Activated naive CD4-positive, alpha-beta T cell (primary cell): Measurements from ENCODE around the gene DNAI1.
A peak's percentile ranks its signal among the peaks of the same experiment; 100 is the strongest.
"Not testable (repeated sequence)": the region's sequence is repeated elsewhere in the genome, so short reads cannot be mapped to it uniquely, and the experiment has no call there.

Experiments used
- DNase-seq, 4 experiments: peaks; one replicate each; lab custom pipeline; 2025; lab: John Stamatoyannopoulos, UW

Gene DNAI1

DNA sequence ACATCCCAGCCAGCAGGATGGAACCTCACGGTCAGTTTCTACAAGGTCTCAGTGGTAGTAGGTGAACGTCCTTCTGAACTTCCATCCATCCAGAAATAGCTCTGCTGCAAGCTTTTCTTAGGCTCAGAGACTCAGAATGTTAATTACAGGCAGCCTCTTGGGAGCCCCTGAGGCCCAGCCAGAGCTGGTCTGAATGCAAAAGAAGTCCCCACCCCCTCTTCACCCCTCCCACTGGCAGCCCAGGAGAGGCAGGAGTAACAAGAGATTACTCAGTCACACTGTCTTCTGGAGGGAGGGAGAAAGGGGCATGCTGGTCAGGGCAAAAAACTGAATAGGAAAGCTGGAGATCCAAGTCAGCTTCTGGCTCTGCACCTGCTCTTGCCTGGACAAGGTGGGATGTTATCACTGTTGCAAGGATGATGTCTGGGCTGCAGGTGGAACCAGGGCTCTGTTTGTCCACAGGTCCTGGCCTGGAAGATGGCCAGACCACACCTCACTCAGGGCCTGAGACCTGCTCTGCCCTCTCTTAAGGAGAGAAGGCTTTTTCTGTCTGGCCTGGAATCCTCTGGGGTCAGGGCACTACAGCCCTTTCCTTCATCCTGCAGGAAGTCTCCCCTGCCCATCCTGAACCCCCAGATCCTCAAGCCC is 55.1 kb downstream of the DNAI1 start:
- no peak for DNase-seq

DNA sequence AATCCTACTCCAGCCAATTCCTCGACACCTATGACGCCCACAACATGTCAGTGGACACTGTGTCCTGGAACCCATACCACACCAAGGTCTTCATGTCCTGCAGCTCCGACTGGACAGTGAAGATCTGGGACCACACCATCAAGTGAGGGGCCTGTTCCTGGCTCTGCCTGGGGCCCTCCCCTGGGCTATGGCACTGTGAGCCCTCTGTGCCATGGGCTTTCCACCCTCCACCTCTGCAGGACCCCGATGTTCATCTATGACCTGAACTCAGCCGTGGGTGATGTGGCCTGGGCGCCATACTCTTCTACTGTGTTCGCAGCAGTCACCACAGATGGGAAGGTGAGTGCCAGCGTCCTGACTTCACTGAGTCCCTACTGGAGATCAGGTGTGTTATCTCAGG is 55.8 kb downstream of the DNAI1 start:
- no peak for DNase-seq

DNA sequence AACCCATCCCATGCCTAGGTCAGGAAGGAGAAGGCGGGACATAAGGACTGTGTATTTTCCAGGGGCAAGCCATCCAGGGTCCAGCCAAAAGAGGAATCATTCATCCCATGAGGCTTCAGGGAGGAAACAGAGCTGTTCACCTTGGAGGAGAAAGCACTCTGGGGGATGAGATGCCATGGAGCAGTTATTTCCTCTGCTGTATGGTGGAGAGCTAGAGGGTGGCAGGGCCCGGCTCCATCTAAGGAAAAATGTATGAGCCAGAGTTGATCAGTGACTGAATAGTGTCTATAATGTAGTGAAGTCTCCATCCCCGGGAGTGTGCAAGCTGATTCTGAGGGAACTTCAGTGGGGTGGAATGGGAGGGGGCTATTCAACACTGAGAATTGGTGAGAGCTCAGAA is 56.2 kb downstream of the DNAI1 start:
- DNase-seq, result no peak

DNA sequence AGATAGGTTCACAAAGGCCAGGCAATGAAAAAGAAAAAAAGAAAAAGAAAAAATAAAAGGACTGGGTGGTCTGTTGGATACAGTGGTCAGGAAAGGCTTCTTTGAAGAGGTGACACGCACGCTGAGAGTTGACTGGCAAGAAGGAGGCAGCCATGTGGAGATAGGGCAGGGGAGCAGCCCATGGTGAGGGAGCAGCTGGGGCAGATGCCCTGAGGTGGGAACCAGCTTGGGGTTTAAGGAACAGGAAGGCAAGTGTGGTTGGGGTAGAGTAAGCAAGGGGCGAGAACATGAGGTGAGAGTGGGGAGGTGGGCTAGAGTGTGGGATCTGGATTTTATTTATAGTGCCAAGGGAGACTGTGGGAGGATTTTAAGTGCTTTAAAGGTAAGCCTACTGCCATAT is 57.4 kb downstream of the DNAI1 start:
- DNase-seq, result no peak

DNA sequence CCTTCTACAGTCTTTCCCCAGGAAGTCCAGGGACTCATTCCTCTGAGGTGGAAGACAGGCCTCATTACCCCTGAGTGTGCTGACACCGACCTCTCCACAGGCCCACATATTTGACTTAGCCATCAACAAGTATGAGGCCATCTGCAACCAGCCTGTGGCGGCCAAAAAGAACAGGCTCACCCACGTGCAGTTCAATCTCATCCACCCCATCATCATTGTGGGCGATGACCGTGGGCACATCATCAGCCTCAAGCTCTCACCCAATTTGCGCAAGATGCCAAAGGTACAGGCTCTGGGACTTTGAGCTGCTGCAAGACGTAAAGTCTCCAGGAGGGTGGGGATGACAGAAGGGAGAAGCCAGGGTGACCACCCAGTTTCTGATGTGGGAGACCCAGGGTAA is 58.6 kb downstream of the DNAI1 start:
- DNase-seq, result no peak

DNA sequence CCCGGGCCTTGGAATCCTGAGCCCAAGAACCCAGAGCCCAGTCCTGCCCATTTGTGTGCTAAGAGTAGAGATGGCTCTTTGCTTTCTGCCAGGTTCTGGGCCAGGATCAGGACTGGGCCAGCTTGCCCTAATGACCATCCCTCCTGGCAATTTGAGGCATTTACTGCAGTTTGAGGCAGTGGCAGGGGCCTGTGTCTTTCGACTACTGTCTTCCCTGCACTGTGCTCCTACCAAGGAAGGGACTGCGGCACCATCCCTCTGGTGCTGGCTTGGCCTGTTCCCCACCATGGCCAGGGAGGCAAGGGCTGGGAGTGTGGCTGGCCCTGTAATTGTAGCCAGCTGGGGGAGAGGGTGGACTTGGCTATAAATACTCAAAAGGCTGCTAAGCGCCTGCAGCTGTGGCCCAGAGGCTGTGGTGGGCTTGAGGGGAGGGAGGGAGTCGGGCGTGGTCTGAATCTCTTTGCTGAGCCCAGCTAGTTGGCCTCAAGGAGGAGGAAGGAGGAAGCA is 59.6 kb downstream of the DNAI1 start:
- DNase-seq, result no peak

DNA sequence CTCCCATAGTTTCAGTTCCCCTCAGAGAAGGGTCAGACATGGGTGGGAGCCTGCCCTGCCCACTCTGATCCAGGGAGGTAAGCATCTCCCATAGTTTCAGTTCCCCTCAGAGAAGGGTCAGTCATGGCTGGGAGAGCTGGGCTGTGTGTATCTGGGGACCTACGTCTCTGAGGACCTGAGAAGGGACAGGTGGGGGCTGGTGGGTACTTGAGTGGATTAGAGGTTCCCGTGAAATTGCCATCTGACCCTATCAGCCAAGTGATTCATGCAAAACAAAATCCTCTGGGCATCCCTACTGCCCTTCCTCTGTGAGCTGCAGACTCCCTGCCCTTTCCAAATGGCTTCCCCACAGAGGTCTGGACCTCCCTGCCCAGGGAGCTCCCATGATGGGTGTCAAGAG is 60.3 kb downstream of the DNAI1 start:
- DNase-seq, result no peak

DNA sequence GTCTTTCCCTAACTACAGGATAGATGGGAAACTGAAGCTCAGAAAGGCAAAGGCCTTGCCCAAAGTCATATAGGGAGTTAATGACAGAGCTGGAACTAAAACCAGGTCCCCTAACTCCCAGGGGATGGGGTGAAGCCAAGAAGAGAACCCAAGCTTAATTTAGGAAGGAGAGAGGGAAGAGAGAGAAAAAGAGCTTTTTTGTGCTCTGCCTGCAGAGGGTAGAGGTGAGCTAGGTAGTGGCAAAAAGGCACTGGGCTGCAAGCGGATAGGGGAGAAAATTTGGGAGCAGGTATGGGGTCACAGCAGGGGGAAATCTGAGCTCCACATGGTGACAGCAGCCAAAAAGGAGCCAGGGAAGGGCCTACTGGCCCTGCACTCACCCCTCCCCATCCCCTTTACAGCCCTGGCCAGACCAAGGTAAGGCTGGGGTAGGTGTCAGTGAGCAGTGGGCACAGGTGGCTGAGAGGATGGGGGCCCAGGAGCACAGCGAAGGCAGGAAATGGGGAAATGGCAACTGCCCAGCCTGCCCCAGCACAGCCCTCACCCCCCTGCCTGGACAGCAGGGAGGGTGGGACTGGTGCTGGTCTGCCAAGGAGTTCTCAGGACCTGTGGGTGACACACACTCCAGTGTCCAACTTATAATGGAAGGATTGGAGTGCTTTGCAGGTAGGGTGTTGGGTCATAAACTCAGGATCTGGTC is 60.9 kb downstream of the DNAI1 start:
- no peak for DNase-seq

DNA sequence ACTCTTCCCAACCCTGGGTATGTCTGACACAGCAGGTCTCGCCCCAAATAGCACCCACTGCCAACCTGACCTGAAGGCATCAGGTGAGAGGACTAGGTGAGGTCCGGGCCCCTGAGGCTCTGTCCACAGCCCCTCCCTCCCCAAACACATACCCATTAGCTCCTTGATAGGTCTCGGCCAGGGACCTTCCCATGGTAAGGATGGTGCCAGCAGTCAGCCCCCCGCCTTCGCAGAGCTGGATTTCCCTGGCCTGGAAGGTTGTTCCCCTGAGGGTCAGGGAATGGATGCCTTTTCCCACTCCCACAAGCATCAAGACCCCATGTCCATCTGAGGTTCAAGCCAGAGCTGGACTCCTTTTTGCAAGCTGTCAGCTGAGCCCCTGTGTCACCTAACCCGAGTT is 61.5 kb downstream of the DNAI1 start:
- no peak for DNase-seq

DNA sequence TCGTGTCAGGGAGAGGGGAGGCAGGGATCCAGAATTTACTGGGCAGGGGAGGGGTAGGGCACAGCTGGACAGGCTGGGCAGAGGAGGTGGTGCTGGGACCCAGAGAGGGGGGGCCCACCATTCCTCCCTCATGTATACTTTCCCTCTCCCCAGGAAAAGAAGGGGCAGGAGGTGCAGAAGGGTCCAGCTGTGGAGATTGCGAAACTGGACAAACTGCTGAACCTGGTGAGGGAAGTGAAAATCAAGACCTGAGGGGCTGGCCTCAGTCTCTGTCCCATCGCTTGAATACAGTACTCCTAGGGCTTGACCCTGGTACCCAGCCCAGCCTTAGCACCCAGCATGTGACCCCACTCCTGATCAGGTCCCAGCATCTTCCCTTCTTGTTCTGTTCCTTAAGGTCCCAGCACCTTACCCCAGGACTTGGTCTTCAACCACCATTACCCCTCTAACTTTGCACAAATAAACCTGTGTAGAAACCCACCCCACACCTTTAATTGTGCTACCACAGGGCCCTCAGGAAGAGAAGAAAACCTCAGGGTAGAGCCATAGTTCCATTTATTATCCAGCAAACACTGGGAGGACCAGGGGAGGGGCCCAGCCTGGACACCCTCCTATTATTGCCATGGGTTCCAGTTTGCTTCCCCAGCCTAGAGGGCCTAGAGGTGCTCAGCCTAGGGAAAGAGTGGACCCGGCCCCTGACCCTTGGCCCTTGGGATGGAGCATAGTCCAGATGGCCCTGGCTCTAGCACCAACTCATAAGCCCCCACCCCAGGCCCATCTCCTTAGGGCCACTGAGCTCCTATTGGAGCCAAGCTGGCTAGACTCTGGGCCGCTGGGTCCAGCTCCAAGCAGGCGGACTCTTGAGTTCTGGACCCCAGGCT is 62.1 kb downstream of the DNAI1 start:
- DNase-seq, result no peak

DNA sequence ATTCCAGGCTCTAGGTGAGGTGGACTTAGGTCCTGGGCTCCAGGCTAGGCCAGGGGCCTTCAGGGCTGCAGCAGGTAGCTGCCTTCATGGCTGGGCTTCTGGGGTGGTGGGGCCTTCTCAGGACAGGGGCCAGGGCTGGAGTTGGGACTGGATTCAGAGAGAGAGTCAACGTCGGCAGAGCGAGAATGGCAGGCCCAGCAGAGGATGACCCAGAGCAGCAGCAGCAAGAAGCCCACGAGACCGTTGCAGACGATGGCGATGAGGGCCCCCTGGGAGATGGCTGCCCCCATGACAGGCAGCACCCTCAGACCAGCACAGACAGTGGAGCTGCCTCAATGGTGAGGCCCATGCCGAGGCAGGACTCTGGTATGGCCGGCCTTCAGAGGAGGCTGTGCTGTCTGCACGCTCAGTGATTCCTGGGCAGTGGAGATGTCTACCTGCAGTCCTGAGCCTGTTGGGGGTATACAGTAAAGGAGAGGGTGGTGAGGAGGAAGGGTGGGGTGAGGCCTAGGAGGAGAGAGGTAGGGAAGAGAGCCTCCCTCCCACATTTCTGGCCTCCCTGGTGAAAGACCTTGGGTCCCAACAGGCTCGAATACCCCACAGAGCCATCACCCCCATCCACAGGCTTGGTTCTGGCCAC is 62.9 kb downstream of the DNAI1 start:
- DNase-seq, result no peak

DNA sequence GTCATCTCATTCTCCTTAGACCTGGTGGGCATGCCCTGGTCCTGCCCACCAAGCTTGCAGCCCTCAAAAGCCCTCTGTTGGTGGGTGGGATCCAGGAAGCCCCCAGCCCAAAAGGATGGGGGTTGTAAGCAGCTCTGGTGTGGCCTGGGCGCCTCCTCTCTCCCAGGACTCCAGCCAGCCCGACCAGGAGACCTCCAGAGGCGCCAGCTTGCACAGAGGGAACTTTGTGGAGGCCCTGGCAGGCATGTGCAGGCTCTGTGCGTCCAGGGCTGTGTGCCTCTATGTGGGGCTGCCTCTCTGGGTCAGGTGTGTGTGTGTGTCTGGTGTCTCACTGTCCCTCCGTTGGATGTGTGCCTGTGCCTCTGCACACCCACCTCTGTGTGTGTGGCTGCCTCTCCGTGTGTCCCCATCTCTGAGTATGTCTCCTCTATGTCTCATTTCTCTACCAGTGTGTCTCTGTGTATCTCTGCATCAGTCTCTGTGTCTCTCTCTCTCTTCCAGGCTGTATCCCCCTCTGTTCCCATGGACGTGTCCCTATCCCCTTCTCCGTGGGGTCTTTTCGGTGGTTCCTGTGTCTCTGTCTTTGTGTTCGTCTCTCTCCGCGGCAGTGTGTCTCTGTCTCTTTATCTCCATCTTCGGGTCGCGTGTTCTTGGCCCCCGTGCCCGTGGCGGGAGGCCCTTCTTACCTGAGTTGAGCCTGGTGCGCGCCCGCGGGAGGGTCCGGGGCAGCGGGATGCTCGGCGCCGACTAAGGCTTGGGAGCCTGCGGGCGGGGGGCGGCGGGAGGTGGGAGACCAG is 63.7 kb downstream of the DNAI1 start:
- no peak for DNase-seq

DNA sequence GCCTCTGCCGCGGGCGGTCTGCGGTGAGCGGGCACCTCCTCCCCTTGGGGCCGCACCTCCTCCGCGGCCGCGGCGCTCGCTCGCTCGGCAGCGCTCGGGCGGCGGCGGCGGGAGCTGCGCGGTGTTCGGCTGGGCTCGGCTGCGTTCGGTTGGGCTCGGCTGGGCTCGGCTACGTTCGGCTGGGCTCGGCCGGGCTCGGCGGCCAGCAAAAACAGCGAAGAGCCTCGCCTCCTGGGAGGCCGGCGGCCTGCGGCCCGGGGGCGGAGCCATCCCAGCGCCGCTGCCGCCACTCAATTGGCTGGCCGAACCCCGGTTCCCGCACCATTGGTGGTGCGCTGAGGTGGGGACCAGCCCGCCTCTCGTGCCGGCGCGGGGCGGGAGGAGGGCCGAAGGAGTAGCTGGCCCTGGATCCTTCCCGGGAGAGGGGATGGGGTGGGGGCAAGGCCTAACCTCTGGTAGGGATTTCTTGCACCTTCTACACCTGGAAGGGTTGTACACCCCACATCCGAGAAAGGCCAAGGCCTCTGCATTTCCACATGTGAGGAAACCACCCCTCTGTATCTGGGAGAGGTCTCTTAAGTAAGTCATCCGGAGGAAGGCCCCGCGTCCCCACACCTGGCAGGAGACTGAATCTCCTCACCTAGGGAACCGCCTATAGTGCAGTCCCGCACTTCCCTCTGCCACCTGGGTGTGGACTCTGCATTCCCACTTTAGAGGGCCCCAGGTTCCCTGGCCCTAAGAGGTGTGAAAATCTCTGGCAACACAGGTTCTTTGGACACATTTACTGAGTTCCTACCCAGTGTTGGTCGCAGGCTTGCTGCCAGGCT is 64.6 kb downstream of the DNAI1 start, which contains the start of gene ENHO:
Gene ENHO, minus strand, starts transcription at position 20 of the 827 bp plus-strand sequence. CDS start 1,295 bp downstream, outside the sequence.
- peak; percentile 76 to 86 (median 80) for DNase-seq

DNA sequence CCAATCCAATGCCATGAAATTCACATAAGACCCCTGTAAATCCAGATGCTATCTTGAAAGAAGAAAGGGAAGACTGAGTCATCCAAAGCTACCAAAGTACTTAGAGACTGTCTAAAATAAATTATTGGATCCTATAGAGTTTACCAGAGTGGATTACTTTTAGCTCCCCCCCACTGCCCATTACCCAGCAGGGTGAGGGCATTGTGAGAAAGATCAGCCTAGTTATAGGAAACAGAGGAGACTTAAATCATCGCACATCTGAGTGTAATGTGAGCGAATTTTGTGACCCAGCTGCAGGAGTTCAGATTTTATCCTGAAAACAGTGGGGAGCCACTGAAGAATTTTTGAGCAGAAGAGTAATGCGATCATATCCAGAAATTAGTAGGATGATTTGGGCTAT is 65.7 kb downstream of the DNAI1 start:
- DNase-seq, result no peak

DNA sequence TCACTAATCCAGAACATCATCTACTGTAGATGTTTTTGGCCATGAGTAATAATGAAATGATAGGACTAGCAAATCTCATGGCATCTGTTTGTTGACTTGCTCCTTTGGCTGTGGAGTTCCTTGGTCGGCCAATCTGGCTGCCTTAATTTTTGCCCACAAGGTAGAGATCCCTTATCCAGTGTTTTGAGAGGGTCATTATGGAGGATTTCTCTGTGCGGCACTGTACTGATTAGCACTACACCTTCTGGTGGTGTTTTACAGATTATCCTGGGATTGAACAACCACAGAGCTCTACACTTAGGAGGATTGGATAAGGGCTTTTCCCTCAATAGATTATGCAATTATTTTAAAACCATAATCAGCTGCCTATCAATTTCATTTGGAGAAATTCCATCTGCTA is 67.4 kb downstream of the DNAI1 start:
- DNase-seq, result no peak

DNA sequence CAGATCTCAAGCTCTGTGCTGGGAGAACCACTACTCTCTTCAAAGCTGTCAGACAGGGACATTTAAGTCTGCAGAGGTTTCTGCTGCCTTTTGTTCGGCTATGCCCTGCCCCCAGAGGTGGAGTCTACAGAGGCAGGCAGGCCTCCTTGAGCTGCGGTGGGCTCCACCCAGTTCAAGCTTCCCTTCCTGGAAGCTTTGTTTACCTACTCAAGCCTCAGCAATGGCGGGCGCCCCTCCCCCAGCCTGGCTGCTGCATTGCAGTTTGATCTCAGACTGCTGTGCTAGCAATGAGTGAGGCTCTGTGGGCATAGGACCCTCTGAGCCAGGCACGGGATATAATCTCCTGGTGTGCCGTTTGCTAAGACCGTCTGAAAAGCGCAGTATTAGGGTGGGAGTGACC is 73.4 kb downstream of the DNAI1 start:
- DNase-seq, result not testable (repeated sequence)

DNA sequence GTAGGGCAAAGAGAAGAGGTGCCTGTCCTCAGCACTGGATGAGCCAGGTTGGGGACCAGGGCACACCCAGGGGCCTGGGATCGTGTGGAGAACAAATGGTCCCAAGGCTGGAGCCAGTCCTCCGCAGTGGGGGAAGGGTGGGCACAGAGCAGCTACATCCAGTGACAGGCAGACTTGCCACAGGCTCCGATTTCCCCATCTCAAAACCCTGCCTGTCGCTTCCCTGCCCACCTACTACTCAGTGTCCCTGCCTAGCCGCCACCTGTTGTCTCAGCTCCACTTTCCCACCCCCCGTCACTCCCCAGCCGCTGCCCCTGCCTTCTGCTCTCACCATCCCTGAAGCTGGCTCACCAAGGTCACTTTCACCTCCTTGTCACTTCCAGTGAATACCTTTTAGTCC is 78.1 kb downstream of the DNAI1 start:
- no peak for DNase-seq

DNA sequence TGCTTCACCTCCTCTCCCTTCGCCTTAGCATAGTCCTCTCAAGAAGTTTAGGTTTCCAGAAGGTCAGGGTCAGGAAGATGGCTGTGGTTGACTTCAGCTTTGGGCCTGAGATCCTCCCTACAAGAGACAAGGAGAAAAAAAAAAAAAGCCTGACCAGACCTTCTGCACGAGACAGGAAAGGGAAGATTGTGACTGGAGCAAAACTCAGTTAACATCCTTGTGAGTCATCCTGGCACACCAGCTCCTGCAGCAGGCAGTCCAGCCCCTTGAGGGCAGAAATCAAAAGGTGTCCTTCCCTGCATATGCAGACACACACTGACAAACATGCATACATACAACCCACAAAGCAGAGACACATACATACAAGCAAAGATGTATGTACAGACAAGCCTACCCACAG is 82.2 kb downstream of the DNAI1 start:
- no peak for DNase-seq

DNA sequence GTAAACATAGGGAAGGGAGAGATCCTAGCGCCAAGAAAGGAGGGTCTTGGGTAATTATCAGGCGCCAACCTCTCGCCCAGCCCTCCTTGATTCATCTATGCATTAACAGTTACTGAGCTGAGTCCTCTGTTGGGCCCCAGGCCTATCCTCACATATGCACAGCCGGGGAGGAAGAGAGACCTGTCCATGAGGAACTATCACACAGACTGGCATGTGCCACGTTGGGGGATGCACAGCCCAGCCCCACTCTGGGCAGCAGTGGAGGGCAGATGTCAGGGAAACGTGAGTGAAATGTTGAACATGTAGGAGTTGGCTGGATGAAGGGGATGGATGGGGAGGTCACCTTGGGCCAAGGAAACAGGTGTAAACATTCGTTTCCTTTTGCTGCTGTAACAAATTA is 82.9 kb downstream of the DNAI1 start:
- no peak for DNase-seq

DNA sequence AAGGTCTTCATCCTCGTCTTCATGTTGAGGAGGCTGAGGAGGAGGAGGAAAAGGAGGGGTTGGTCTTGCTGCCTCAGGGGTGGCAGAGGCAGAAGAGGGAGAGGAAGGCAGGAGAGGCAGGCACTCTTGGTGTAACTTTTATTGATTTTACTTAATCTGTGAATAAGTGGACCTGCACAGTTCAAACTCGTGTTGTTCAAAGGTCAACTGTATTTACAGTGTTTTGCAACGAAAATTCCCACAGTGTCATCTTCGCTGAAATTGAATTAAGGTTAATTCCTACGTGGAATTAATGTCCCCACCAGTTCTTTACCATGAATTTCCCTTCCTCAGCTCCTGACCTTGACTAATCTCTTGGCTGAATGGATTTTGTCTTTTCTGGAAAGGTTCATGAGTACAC is 85.4 kb downstream of the DNAI1 start:
- no peak for DNase-seq
